AG20443 (cell line): ENCODE measurements around the gene AGL.
"Not testable (repeated sequence)": the region's sequence is repeated elsewhere in the genome, so short reads cannot be mapped to it uniquely, and the experiment has no call there.

ENCODE experiments used
- DNase-seq: peaks from one replicate; pipeline ENCODE4 v3.0.0; 2012; ENCODE audit warnings: low spot score, mixed read lengths

Gene AGL

GRCh38 chr1:99849744-99850458, at the start of gene AGL:
Gene AGL, plus strand, starts transcription at chr1:99850361. Its CDS starts 682 bp downstream, at chr1:99851043.
- DNase-seq, result peak; percentile 93

- DNase-seq, result no peak
Observed at GRCh38 chr1:99801584-99801983, 48.6 kb upstream of the AGL start.

- DNase-seq, result no peak
Observed at GRCh38 chr1:99806882-99807281, 43.3 kb upstream of the AGL start.

- peak; percentile 86 for DNase-seq
Observed at GRCh38 chr1:99808391-99809115, 41.6 kb upstream of the AGL start.

GRCh38 chr1:99811075-99811474, 39.1 kb upstream of the AGL start:
- DNase-seq, result no peak

- DNase-seq, result no peak
Observed at GRCh38 chr1:99811747-99812146, 38.4 kb upstream of the AGL start.

GRCh38 chr1:99814373-99814900, 35.7 kb upstream of the AGL start:
- DNase-seq, result no peak

GRCh38 chr1:99816656-99817055, 33.5 kb upstream of the AGL start:
- no peak for DNase-seq

- DNase-seq, result no peak
Observed at GRCh38 chr1:99818063-99818699, 32.0 kb upstream of the AGL start.

GRCh38 chr1:99820546-99820945, 29.6 kb upstream of the AGL start:
- no peak for DNase-seq

GRCh38 chr1:99825098-99825497, 25.1 kb upstream of the AGL start:
- DNase-seq, result no peak

GRCh38 chr1:99825702-99826101, 24.5 kb upstream of the AGL start:
- no peak for DNase-seq

- no peak for DNase-seq
Observed at GRCh38 chr1:99827970-99828369, 22.2 kb upstream of the AGL start.

- no peak for DNase-seq
Observed at GRCh38 chr1:99829269-99829668, 20.9 kb upstream of the AGL start.

- not testable (repeated sequence) for DNase-seq
Observed at GRCh38 chr1:99833911-99834310, 16.2 kb upstream of the AGL start.

GRCh38 chr1:99836171-99837103, 13.7 kb upstream of the AGL start:
- not testable (repeated sequence) for DNase-seq

GRCh38 chr1:99840353-99840752, 9.8 kb upstream of the AGL start:
- DNase-seq, result not testable (repeated sequence)

GRCh38 chr1:99843760-99844159, 6.4 kb upstream of the AGL start:
- no peak for DNase-seq

- DNase-seq, result not testable (repeated sequence)
Observed at GRCh38 chr1:99845201-99845600, 5.0 kb upstream of the AGL start.

- no peak for DNase-seq
Observed at GRCh38 chr1:99849413-99849743, 783 bp upstream of the AGL start.

GRCh38 chr1:99850459-99851291, 514 bp downstream of the AGL start:
- DNase-seq, result no peak
